ENCODE measurements around the gene SPAG16.

- TF ChIP-seq POLR2A (IDR thresholded peaks at IDR 0.05) (no peak), CTCF (IDR thresholded peaks at IDR 0.05) (no peak), POLR2AphosphoS5 (IDR thresholded peaks at IDR 0.05) (no peak)
Observed at GRCh38 chr2:213763354-213763753, 479.1 kb downstream of the SPAG16 start.

All from prostate gland (tissue), 2 donors.